Measurements from ENCODE around the gene LPP.

- TF ChIP-seq POLR2AphosphoS5 (IDR thresholded peaks at IDR 0.05) (peak in 1 of 2 donors; percentile 99), POLR2A (IDR thresholded peaks at IDR 0.05; ENCODE audit: low read depth) (no peak), EP300 (IDR thresholded peaks at IDR 0.05) (peak; percentile 100)
- TF ChIP-seq, protein P1, sequence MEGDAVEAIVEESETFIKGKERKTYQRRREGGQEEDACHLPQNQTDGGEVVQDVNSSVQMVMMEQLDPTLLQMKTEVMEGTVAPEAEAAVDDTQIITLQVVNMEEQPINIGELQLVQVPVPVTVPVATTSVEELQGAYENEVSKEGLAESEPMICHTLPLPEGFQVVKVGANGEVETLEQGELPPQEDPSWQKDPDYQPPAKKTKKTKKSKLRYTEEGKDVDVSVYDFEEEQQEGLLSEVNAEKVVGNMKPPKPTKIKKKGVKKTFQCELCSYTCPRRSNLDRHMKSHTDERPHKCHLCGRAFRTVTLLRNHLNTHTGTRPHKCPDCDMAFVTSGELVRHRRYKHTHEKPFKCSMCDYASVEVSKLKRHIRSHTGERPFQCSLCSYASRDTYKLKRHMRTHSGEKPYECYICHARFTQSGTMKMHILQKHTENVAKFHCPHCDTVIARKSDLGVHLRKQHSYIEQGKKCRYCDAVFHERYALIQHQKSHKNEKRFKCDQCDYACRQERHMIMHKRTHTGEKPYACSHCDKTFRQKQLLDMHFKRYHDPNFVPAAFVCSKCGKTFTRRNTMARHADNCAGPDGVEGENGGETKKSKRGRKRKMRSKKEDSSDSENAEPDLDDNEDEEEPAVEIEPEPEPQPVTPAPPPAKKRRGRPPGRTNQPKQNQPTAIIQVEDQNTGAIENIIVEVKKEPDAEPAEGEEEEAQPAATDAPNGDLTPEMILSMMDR (IDR thresholded peaks at IDR 0.05), result no peak
Observed at GRCh38 chr3:188220988-188221818, 67.2 kb downstream of the LPP start.
